ENCODE measurements around the gene DENND1A.

Gene DENND1A

DNA sequence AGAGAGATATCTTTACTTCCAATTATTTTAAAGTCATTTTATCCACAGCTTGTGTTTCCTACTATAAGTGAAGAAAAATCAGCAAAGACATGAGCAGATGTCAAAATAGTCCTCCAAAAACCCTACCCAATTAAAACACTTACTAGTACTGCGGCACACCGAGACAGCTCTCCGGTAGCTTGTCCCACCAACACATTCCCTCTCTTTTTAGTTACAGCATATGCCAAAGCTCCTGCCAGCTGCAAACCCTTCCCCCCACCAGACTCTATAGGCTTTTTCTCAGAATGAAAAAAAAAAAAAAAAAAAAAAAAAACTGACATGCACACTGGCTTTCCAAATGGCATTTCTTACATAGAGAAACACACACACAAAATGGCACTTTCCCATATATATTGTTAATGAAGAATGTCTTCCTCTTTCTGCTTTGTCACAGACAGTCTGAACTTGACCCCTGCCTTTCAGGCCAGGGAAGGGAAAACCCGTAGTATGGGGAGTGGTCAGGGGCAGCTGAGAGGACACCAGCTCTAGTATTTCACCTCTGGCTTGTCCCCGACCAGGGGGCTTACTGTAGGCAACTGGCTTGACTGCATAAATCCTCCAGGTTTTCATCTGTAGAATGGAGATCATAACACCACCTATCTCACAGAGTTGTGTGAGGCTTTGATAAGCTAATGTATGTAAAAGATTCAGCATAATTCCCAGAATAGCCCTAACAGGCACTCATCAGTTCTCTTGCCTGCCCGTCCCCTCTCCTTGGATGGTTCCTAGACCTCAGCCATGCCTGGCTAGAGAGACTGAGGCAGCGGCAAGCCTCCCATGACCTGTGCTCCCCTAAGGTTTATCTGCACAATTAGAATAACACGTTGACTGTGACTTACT, 340.3 kb downstream of the DENND1A start:
- no peak for DNase-seq (ENCODE audit: low read depth)
- H3K4me3 ChIP-seq (ENCODE audit: low read length) = no peak overlapping the region

DNA sequence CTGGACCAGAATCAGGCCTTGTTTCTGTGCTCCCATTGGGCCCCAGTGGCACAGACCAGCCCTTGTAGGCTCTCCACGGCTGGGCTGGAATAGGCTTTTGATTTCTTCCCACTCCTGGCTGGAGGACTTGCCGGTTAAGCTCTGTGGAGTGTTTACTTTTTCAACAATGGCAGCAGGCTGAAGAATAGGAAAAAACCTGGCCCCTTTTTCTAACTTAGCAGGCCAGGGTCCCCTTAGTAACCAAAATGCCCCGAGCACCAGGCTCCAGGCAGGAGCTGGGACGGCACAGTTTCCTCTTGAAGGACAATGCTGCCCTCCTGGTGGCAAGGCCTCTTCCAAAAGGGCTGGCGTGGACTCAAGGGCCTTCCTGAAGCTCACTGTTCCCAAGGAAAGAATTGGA, 343.7 kb downstream of the DENND1A start:
- TF ChIP-seq, protein P1, sequence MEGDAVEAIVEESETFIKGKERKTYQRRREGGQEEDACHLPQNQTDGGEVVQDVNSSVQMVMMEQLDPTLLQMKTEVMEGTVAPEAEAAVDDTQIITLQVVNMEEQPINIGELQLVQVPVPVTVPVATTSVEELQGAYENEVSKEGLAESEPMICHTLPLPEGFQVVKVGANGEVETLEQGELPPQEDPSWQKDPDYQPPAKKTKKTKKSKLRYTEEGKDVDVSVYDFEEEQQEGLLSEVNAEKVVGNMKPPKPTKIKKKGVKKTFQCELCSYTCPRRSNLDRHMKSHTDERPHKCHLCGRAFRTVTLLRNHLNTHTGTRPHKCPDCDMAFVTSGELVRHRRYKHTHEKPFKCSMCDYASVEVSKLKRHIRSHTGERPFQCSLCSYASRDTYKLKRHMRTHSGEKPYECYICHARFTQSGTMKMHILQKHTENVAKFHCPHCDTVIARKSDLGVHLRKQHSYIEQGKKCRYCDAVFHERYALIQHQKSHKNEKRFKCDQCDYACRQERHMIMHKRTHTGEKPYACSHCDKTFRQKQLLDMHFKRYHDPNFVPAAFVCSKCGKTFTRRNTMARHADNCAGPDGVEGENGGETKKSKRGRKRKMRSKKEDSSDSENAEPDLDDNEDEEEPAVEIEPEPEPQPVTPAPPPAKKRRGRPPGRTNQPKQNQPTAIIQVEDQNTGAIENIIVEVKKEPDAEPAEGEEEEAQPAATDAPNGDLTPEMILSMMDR (conservative IDR thresholded peaks at IDR 0.05; ENCODE audit: low read depth, low read length) = no peak
- H3K4me3 ChIP-seq (ENCODE audit: low read length) = no peak overlapping the region
- DNase-seq (ENCODE audit: low read depth) = no peak

More for the DNA sequence above, 340.3 kb downstream of the DENND1A start:
- TF ChIP-seq, protein P1 (conservative IDR thresholded peaks at IDR 0.05; ENCODE audit: low read depth, low read length) = no peak

DNA sequence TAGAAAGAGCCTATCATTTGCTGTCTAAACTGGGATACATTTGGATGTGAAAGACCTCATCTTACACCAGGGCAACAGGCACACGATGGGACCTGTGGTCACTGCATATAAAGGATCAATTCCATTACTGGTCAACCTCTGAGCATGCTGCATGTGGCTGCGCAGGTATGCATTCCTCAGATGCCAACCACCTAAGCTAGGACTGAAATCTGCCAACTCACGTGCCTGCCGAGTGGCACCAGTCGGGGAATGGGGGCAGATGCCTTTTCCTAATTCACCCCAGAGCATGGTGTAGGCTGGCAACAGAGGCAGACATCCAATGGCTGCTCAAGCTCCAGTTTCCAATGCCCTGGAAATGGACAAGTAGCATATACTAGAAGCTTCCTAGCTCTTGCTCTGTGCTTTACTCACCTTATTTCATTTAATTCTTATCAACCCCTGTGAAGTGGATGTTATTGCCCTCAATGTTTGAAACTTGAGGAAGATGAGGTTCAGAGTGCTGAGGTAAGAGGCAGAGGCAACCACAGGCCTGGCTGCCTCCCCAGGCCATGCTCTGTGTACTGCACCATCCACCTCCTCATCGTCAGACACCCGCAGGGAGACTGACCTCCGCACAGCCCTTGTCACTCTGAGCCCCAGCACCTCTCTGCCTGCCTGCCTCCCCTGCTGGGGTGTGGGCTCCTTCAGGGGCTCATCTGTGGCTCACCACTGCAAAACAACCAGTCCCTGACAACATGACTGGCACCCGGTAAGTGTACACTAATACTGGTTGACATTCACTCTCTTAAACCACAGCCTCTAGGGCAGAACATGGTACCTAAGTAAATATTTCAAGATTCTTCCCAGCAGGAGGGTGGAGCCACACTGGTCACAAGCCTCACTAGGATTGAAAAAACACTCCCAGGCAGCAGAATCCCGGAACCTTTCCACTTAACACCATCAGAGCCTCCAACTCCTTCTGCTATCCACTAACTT, 345.4 kb downstream of the DENND1A start:
- H3K4me3 ChIP-seq (ENCODE audit: low read length) = no peak overlapping the region
- DNase-seq (ENCODE audit: low read depth) = no peak
- TF ChIP-seq, protein P1 (conservative IDR thresholded peaks at IDR 0.05; ENCODE audit: low read depth, low read length) = no peak

DNA sequence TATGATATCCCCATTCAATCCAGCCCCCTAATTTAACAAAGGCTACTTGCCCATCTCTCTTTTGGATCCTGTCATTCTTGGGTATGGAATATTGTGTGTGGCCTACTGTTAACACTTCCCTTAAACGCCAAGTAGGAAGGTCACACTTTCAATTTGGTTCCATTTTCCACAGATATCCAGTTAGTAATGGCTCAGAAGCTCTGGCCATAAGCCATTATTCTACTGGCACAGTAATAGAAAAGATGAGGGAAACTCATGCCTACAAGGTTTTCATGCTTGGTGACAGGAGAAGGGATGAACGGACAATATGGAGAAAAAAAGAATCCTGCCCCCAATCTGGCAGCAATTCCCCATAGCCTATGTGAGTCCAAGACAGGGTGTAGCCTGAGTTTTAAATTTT, 346.3 kb downstream of the DENND1A start:
- H3K4me3 ChIP-seq (ENCODE audit: low read length) = no peak overlapping the region
- TF ChIP-seq, protein P1 (conservative IDR thresholded peaks at IDR 0.05; ENCODE audit: low read depth, low read length) = no peak

DNA sequence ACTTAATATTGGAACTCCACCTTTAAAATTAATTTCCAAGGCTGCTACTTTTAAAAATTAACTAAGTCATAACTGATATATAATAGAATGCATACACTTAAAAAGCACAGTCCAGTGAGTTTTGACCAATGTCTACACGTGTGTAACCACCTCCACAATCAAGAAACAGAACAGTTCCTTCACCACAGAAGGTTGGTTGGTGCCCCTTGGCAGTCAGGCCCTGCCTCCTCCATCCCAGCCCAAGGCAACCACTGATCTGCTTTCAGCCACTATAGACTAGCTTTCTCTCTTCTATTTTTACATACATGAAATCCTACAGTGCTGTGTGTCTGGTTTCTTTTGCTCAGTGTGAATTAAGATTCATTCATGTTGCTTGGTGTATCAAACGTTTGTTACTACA, 358.7 kb downstream of the DENND1A start:
- no peak overlapping the region for H3K4me3 ChIP-seq (ENCODE audit: low read length)
- TF ChIP-seq, protein P1 (conservative IDR thresholded peaks at IDR 0.05; ENCODE audit: low read depth, low read length) = no peak
- DNase-seq (ENCODE audit: low read depth) = no peak

More for the DNA sequence above, 346.3 kb downstream of the DENND1A start:
- no peak for DNase-seq (ENCODE audit: low read depth)

DNA sequence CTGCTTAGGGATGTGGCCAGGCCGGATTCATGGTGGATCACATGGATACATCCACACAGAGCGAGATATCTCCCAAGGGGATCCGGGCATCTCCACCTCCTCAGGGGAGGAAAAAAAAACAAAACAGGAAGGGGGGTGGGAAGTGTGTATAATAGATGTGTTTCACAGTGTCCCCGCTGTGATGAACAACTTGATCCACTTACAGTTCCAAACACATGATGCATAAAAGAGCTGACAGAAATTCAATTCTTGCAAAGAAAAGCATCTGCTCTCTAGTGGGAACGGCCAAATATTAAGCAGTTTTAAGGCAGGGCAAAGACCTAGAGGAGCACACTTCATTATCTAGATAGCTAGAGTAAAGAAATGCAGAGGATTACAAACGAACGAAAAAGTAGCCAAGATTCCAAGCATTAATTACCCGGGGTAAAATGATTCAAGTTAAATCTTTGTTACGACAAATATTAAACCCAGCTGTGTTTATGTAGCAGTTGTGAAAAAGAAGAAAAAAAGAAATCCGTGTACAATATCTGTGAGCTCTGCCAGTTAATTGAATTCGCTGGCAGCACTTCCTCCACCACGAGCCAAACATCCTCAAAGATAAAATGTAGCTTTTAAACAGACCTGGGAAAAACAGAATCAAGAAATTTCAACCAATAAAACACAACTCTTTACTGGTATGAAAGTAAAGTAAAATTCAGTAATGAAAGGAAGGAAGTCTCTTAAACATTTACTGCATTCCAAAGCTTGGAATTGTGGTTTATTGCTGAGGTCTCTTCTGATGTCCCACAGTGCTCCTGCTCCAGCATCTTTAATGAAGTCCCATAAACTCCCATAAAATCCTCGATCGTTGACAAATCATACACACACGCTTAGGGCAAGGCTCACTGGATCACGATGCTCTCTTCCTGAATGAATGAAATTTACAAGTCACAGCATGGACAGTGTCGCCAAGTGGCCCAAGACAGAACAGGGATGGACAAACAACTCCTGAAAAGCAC, 360.9 kb downstream of the DENND1A start:
- no peak overlapping the region for H3K4me3 ChIP-seq (ENCODE audit: low read length)
- TF ChIP-seq, protein P1 (conservative IDR thresholded peaks at IDR 0.05; ENCODE audit: low read depth, low read length) = no peak
- DNase-seq (ENCODE audit: low read depth) = no peak

All from retinal pigment epithelial cell (primary cell).